SK-N-SH (cell line): ENCODE data around the gene ASTL.

Experiments
- CHD2 ChIP-seq: fragments of 150-350 bp; IDR thresholded peaks from 2 replicates; pipeline ENCODE4 v1.6.1; 2018; ENCODE audit warnings: low read length; ENCODE audit not compliant: partially characterized antibody
- CTCF ChIP-seq: fragments of 200-600 bp; sonication (generic); IDR thresholded peaks from 2 replicates; pipeline ENCODE4 v1.6.1; 2017; ENCODE audit warnings: antibody characterized with exemption, mild to moderate bottlenecking, moderate library complexity
- FOXM1 ChIP-seq: IDR thresholded peaks from 2 replicates; pipeline ENCODE4 v1.4.0; 2012; ENCODE audit warnings: low read depth, mild to moderate bottlenecking
- NFIC ChIP-seq: IDR thresholded peaks from 2 replicates; pipeline ENCODE4 v1.4.0; 2012; ENCODE audit warnings: borderline replicate concordance
- POLR2AphosphoS5 ChIP-seq: IDR thresholded peaks from 2 replicates; pipeline ENCODE4 v1.6.1; 2012; ENCODE audit warnings: low read depth, low read length
- RAD21 ChIP-seq: IDR thresholded peaks from 2 replicates; pipeline ENCODE4 v1.6.1; 2012; ENCODE audit warnings: mild to moderate bottlenecking, low read length
- RCOR1 ChIP-seq: fragments of 150-350 bp; IDR thresholded peaks from 2 replicates; pipeline ENCODE4 v1.6.1; 2017; ENCODE audit warnings: antibody characterized with exemption, low read length
- REST ChIP-seq: IDR thresholded peaks from 2 replicates; pipeline ENCODE4 v1.6.1; 2012; ENCODE audit warnings: mild to moderate bottlenecking, low read depth, low read length, moderate library complexity
- TEAD4 ChIP-seq: IDR thresholded peaks from 2 replicates; pipeline ENCODE4 v1.4.0; 2012; ENCODE audit warnings: mild to moderate bottlenecking, borderline replicate concordance; ENCODE audit not compliant: insufficient read depth
- YY1 ChIP-seq: IDR thresholded peaks from 2 replicates; pipeline ENCODE4 v1.4.0; 2012; ENCODE audit warnings: low read depth, mild to moderate bottlenecking
- TF ChIP-seq, protein P1 (sequence below): fragments of 150-350 bp; IDR thresholded peaks from 2 replicates; pipeline ENCODE4 v1.6.1; 2017; ENCODE audit warnings: antibody characterized with exemption, low read length, low read depth, borderline replicate concordance

DNA sequence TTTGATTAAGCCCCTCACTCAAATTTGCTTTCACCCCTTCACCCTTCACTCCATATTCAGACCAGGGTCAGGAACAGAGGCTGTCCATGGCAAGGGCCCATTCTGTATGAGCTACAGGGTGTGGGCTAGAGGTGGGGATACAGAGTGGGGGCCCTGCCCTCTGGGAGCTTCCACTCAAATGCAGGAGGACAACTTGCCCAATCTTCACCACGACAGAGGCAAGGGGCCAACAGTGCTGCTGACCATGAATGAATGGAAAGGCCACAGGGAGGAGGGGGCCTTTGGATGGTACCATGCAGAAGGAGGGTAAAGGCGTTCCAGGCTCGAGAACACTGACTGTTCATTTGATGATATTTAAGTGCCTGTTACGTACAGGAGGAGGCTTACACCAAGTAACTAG lies 44.8 kb downstream of the ASTL start:
- TF ChIP-seq CTCF (no peak), REST (no peak), RCOR1 (no peak), TEAD4 (no peak), CHD2 (no peak), POLR2AphosphoS5 (no peak), FOXM1 (no peak), RAD21 (no peak), YY1 (no peak), NFIC (no peak)
- TF ChIP-seq, protein P1, sequence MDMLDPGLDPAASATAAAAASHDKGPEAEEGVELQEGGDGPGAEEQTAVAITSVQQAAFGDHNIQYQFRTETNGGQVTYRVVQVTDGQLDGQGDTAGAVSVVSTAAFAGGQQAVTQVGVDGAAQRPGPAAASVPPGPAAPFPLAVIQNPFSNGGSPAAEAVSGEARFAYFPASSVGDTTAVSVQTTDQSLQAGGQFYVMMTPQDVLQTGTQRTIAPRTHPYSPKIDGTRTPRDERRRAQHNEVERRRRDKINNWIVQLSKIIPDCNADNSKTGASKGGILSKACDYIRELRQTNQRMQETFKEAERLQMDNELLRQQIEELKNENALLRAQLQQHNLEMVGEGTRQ: no peak
